ENCODE measurements around the gene RAI1. TPM values are rescaled to one million over a fixed set of nuclear protein-coding genes. Genes with fewer than 3 reads are reported as not detected.
"Not testable (repeated sequence)": the region's sequence is repeated elsewhere in the genome, so short reads cannot be mapped to it uniquely, and the experiment has no call there.

Gene RAI1
- total RNA-seq, 1 experiment from 2014 or later, result 7.6 TPM

GRCh38 chr17:17676752-17677151, 4.5 kb upstream of the RAI1 start:
- in situ Hi-C loops (cut with HindIII; ENCODE audit: low pct_unique_long_range_greater_than_20kb, low sequenced_read_pairs), result no loop called here
- no peak for DNase-seq (ENCODE audit: low read depth)

GRCh38 chr17:17677299-17678040, 3.8 kb upstream of the RAI1 start:
- no peak for DNase-seq (ENCODE audit: low read depth)
- in situ Hi-C loops (cut with HindIII; ENCODE audit: low pct_unique_long_range_greater_than_20kb, low sequenced_read_pairs), result no loop called here

- DNase-seq (ENCODE audit: low read depth); in situ Hi-C loops (cut with HindIII; ENCODE audit: low pct_unique_long_range_greater_than_20kb, low sequenced_read_pairs): not testable (repeated sequence)
These were observed 3.1 kb upstream of the RAI1 start for GRCh38 chr17:17678063-17678699.

- in situ Hi-C loops (cut with HindIII; ENCODE audit: low pct_unique_long_range_greater_than_20kb, low sequenced_read_pairs), result no loop called here
- no peak for DNase-seq (ENCODE audit: low read depth)
These were observed 2.0 kb upstream of the RAI1 start for GRCh38 chr17:17679243-17679642.

GRCh38 chr17:17679748-17680147, 1.5 kb upstream of the RAI1 start:
- in situ Hi-C loops (cut with HindIII; ENCODE audit: low pct_unique_long_range_greater_than_20kb, low sequenced_read_pairs), result no loop called here
- no peak for DNase-seq (ENCODE audit: low read depth)

GRCh38 chr17:17680477-17681186, 626 bp upstream of the RAI1 start:
- no peak for DNase-seq (ENCODE audit: low read depth)
- in situ Hi-C loops (cut with HindIII; ENCODE audit: low pct_unique_long_range_greater_than_20kb, low sequenced_read_pairs), result no loop called here

GRCh38 chr17:17681744-17682292, 560 bp downstream of the RAI1 start:
- in situ Hi-C loops (cut with HindIII; ENCODE audit: low pct_unique_long_range_greater_than_20kb, low sequenced_read_pairs), result no loop called here
- no peak for DNase-seq (ENCODE audit: low read depth)

- in situ Hi-C loops (cut with HindIII; ENCODE audit: low pct_unique_long_range_greater_than_20kb, low sequenced_read_pairs), result no loop called here
- DNase-seq (ENCODE audit: low read depth), result no peak
These were observed 1.1 kb downstream of the RAI1 start for GRCh38 chr17:17682293-17682736.

- DNase-seq (ENCODE audit: low read depth), result peak; percentile 64
- in situ Hi-C loops (cut with HindIII; ENCODE audit: low pct_unique_long_range_greater_than_20kb, low sequenced_read_pairs), result no loop called here
These were observed 1.8 kb downstream of the RAI1 start for GRCh38 chr17:17682737-17683680.

- in situ Hi-C loops (cut with HindIII; ENCODE audit: low pct_unique_long_range_greater_than_20kb, low sequenced_read_pairs), result no loop called here
- DNase-seq (ENCODE audit: low read depth), result no peak
These were observed 2.6 kb downstream of the RAI1 start for GRCh38 chr17:17683710-17684365.

- DNase-seq (ENCODE audit: low read depth), result peak; percentile 41
- in situ Hi-C loops (cut with HindIII; ENCODE audit: low pct_unique_long_range_greater_than_20kb, low sequenced_read_pairs), result no loop called here
These were observed 3.9 kb downstream of the RAI1 start for GRCh38 chr17:17684906-17685774.

GRCh38 chr17:17685775-17686291, 4.6 kb downstream of the RAI1 start:
- in situ Hi-C loops (cut with HindIII; ENCODE audit: low pct_unique_long_range_greater_than_20kb, low sequenced_read_pairs), result no loop called here

GRCh38 chr17:17689312-17689711, 8.1 kb downstream of the RAI1 start:
- in situ Hi-C loops (cut with HindIII; ENCODE audit: low pct_unique_long_range_greater_than_20kb, low sequenced_read_pairs), result no loop called here

More at GRCh38 chr17:17685775-17686291, 4.6 kb downstream of the RAI1 start:
- DNase-seq (ENCODE audit: low read depth), result peak; percentile 90

GRCh38 chr17:17690233-17690632, 9.0 kb downstream of the RAI1 start:
- in situ Hi-C loops (cut with HindIII; ENCODE audit: low pct_unique_long_range_greater_than_20kb, low sequenced_read_pairs); DNase-seq (ENCODE audit: low read depth): not testable (repeated sequence)

More at GRCh38 chr17:17689312-17689711, 8.1 kb downstream of the RAI1 start:
- no peak for DNase-seq (ENCODE audit: low read depth)

- DNase-seq (ENCODE audit: low read depth), result no peak
- in situ Hi-C loops (cut with HindIII; ENCODE audit: low pct_unique_long_range_greater_than_20kb, low sequenced_read_pairs), result no loop called here
These were observed 10.4 kb downstream of the RAI1 start for GRCh38 chr17:17691468-17692263.
